Measurements from ENCODE around the gene PGP.

The PGP gene

GRCh38 chr16:2190659-2191445, 23.8 kb downstream of the PGP start:
- no peak for TF ChIP-seq CTCF (IDR thresholded peaks at IDR 0.05)
- no peak for DNase-seq (ENCODE audit: low spot score)
- Histone ChIP-seq H3K4me3 (no peak overlapping the region), H3K27ac (no peak overlapping the region)

GRCh38 chr16:2190002-2190658, 24.5 kb downstream of the PGP start:
- Histone ChIP-seq H3K27ac (no peak overlapping the region), H3K4me3 (no peak overlapping the region)
- DNase-seq (ENCODE audit: low spot score) = no peak
- TF ChIP-seq CTCF (IDR thresholded peaks at IDR 0.05) = no peak

GRCh38 chr16:2189252-2189893, 25.3 kb downstream of the PGP start:
- TF ChIP-seq CTCF (IDR thresholded peaks at IDR 0.05) = no peak
- Histone ChIP-seq H3K4me3 (no peak overlapping the region), H3K27ac (no peak overlapping the region)
- no peak for DNase-seq (ENCODE audit: low spot score)

- no peak overlapping the region for H3K27ac ChIP-seq
- no peak for DNase-seq (ENCODE audit: low spot score)
- no peak for TF ChIP-seq CTCF (IDR thresholded peaks at IDR 0.05)
- no peak overlapping the region for H3K4me3 ChIP-seq
Measured at GRCh38 chr16:2188395-2188794, 26.2 kb downstream of the PGP start.

GRCh38 chr16:2187212-2187611, 27.4 kb downstream of the PGP start:
- TF ChIP-seq CTCF (IDR thresholded peaks at IDR 0.05) = no peak

GRCh38 chr16:2186505-2186904, 28.1 kb downstream of the PGP start:
- no peak for DNase-seq (ENCODE audit: low spot score)
- H3K4me3 ChIP-seq = no peak overlapping the region
- TF ChIP-seq CTCF (IDR thresholded peaks at IDR 0.05) = no peak
- H3K27ac ChIP-seq = no peak overlapping the region

More at GRCh38 chr16:2187212-2187611, 27.4 kb downstream of the PGP start:
- no peak overlapping the region for H3K4me3 ChIP-seq
- no peak for DNase-seq (ENCODE audit: low spot score)
- no peak overlapping the region for H3K27ac ChIP-seq
